Esophagus squamous epithelium (tissue), 5 donors: Measurements from ENCODE around the gene CRTAC1. TPM values are rescaled to one million over a fixed set of nuclear protein-coding genes. Genes with fewer than 3 reads are reported as not detected.

Source experiments
- DNase-seq: peaks from one replicate; lab custom pipeline; 2025; lab: John Stamatoyannopoulos, UW
- H3K27ac ChIP-seq, 4 donors: fragments of 200-600 bp; sonication (generic); one replicate each; pipeline ENCODE4 v1.5.1; 2016 to 2019; ENCODE audit warnings: mild to moderate bottlenecking in 1 of 4
- H3K27me3 ChIP-seq, 4 donors: fragments of 200-600 bp; sonication (generic); 1 replicate in 3 of 4; 2 replicates in 1 of 4; pipeline versions ENCODE4 v1.5.1 to v1.6.0; 2017 to 2021; ENCODE audit warnings: antibody characterized with exemption in 1 of 4
- H3K36me3 ChIP-seq, 3 donors: fragments of 200-600 bp; sonication (generic); one replicate each; pipeline ENCODE4 v1.5.1; 2016 to 2019
- H3K4me1 ChIP-seq, 3 donors: fragments of 200-600 bp; sonication (generic); one replicate each; pipeline ENCODE4 v1.5.1; 2017 to 2019
- H3K4me3 ChIP-seq, 4 donors: fragments of 200-600 bp; sonication (generic); 1 replicate in 3 of 4; 2 replicates in 1 of 4; pipeline ENCODE4 v1.5.1; 2016 to 2019; ENCODE audit warnings: mild to moderate bottlenecking in 2 of 4, moderate library complexity in 1 of 4
- H3K9me3 ChIP-seq, 3 donors: fragments of 200-600 bp; sonication (generic); one replicate each; pipeline ENCODE4 v1.5.1; 2016 to 2019
- POLR2A ChIP-seq, 4 donors: fragments of 450-650 bp; IDR thresholded peaks; one replicate each; pipeline ENCODE4 v1.6.1; 2017; ENCODE audit warnings: antibody characterized with exemption in 4 of 4, mild to moderate bottlenecking in 4 of 4, moderate library complexity in 3 of 4
- WGBS, 2 donors: methylation state at CpG; one replicate each; pipeline ENCODE4 v1.1.5; 2018; 5-methylcytosine and 5-hydroxymethylcytosine counted together
- intact Hi-C: fragments of 100-400 bp; cut with DNase I; formaldehyde crosslinking; loops from one replicate; pipeline ENCODE4 v1.15.0; 2022
- total RNA-seq, 4 donors: library from RNA; depleted of rRNA; stranded (reverse); fragments of >200 nt; gene quantifications; one replicate each; pipeline ENCODE4 v1.1.0, GENCODE V29; 2016
- TF ChIP-seq, protein P1 (sequence below), 6 experiments: fragments of 450-650 bp in 4 of 6; fragments of 200-600 bp in 2 of 6; sonication (generic) in 2 of 6; IDR thresholded peaks; one replicate each; pipeline ENCODE4 v1.5.1; 2016 to 2019; ENCODE audit warnings: antibody characterized with exemption in 6 of 6, mild to moderate bottlenecking in 4 of 6, moderate library complexity in 4 of 6
- donor health status: DM: yes; HTN: yes; CAD: no.

The CRTAC1 gene
- total RNA-seq, 4 donors from 2014 or later, result 0.22 to 10.7 (median 2.5) TPM

DNA sequence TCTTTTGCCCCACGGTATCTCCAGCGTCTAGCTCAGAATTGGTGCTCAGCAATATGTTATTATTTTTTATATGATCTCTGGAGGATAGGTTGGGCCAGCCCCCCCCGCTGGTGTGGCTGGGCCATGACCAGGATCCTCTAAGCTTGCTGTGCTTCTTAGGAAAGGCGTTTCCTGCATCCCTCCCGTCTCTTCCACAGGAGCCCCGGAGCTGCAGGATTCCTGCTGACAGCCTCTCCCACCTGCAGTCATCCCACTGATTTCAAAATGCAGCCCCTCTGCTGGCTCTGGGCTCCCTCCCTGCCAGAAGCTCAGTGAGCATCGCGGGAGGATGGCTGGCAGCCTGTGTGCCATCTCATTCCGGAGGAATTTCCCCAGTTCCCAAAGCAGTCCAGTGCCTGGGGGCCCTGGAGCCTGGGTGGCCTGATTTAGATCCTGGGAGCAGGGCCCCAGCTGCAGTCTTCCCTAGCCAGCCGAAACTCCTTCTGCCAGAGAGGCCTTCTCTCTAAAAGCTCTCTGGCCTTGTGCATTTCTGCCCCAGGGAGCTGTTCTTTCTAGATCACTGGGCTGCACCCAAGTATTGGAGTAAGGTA lies 202.6 kb downstream of the CRTAC1 start:
- Histone ChIP-seq H3K9me3 (no peaks in the 10 kb centered on the region), H3K4me3 (no peak overlapping the region), H3K27ac (no peak overlapping the region), H3K4me1 (peaks cover 0 to 8% (median 0%) of the 10 kb centered on the region in 3 donors), H3K27me3 (peaks cover 0 to 42% (median 0%) of the 10 kb centered on the region in 4 donors), H3K36me3 (no peaks in the 10 kb centered on the region)
- no peak for DNase-seq
- no peak for TF ChIP-seq POLR2A (IDR thresholded peaks at IDR 0.05)
- TF ChIP-seq, protein P1, sequence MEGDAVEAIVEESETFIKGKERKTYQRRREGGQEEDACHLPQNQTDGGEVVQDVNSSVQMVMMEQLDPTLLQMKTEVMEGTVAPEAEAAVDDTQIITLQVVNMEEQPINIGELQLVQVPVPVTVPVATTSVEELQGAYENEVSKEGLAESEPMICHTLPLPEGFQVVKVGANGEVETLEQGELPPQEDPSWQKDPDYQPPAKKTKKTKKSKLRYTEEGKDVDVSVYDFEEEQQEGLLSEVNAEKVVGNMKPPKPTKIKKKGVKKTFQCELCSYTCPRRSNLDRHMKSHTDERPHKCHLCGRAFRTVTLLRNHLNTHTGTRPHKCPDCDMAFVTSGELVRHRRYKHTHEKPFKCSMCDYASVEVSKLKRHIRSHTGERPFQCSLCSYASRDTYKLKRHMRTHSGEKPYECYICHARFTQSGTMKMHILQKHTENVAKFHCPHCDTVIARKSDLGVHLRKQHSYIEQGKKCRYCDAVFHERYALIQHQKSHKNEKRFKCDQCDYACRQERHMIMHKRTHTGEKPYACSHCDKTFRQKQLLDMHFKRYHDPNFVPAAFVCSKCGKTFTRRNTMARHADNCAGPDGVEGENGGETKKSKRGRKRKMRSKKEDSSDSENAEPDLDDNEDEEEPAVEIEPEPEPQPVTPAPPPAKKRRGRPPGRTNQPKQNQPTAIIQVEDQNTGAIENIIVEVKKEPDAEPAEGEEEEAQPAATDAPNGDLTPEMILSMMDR (IDR thresholded peaks at IDR 0.05), result no peak
- intact Hi-C loops, result no loop called here
- 24 to 38% methylated on average over 3 to 6 of the region's 10 CpGs for WGBS, 2 donors

DNA sequence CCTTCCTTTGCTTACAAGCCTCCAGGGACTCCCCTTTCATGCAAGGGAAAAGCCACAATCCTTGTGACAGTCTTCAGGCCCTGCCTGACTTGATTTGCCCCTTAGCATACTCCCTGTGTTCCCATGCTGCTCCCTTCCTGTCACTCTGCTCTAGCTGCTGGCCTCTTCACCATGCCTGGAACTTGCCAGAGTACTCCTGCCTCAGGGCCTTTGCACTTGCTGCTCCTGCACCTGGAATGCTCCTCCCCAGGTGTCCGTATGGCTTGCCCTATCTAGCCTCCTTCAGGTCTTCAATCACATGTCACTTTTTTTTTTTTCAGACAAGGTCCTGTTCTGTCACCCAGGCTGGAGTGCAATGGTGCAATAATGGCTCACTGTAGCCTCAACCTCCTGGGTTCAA lies 203.5 kb downstream of the CRTAC1 start:
- H3K9me3 ChIP-seq, result no peaks in the 10 kb centered on the region
- intact Hi-C loops, result no loop called here
- H3K27ac ChIP-seq, result no peak overlapping the region
- no peak for TF ChIP-seq POLR2A (IDR thresholded peaks at IDR 0.05)
- TF ChIP-seq, protein P1 (IDR thresholded peaks at IDR 0.05), result no peak
- H3K4me3 ChIP-seq, result no peak overlapping the region
- no peak for DNase-seq
- peaks cover 0 to 8% (median 0%) of the 10 kb centered on the region in 3 donors for H3K4me1 ChIP-seq
- H3K36me3 ChIP-seq, result no peaks in the 10 kb centered on the region
- 68 to 79% methylated on average over 1 of the region's 1 CpG for WGBS, 2 donors
- peaks cover 0 to 42% (median 0%) of the 10 kb centered on the region in 4 donors for H3K27me3 ChIP-seq

DNA sequence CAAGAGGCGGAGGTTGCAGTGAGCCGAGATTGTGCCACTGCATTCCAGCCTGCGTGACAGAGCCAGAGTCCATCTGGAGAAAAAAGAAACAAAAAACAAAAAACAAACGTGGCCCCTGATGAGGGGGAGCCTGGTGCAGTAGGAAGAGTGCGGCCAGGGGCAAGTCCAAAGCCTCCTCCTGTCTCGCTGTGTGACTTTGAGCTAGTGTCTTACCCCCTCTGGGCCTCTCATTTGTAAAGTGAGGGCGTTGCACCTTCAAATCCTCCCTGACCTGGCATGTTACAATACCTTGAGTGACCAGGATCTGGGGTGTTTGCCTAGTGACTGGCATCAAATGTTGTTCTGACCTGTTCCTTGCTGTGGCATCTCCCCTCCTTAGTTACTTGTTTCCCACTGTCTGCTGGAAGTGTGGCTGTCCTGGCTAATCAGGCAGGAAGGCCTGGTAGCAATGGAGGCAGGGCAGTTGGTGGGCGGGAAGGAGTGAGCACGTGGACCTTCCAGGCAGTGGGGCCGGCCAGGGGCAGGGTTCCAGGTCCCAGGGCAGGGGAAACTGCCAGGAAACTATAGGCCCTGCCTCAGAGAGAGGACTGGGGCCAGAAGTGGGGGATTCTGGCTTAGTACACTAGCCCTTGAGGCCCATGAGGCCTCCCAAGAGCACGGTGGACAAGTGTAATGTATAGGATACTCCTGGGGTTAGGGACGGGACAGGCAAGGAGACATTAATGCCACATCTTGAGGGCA lies 205.2 kb downstream of the CRTAC1 start:
- Histone ChIP-seq H3K4me3 (no peak overlapping the region), H3K27me3 (peaks cover 0 to 31% (median 0%) of the 10 kb centered on the region in 4 donors), H3K9me3 (no peaks in the 10 kb centered on the region), H3K36me3 (no peaks in the 10 kb centered on the region), H3K4me1 (peaks cover 0 to 4% (median 0%) of the 10 kb centered on the region in 3 donors), H3K27ac (no peak overlapping the region)
- no peak for DNase-seq
- WGBS, 2 donors, result 74 to 82% methylated on average over 11 of the region's 12 CpGs
- intact Hi-C loops, result no loop called here
- no peak for TF ChIP-seq POLR2A (IDR thresholded peaks at IDR 0.05)
- TF ChIP-seq, protein P1 (IDR thresholded peaks at IDR 0.05), result no peak

DNA sequence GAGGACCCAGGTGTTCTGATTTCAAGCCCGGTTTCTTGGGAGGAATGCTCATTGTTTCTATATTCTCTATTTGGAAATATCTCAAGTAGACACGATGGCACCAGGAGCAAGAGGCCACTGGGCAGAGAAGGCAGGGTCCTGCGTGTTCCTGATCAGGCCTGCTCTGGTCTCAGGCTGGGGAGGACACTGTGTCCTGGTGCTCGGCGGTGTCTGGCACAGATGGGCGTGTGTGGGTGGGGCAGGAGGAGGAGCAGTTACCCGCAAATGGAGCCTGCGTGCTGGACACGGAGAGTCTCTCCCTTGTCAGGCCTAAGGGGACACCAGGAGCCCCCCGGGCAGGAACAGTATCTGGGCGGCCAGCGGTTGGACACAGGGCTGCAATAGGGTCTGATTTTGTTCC lies 206.7 kb downstream of the CRTAC1 start:
- intact Hi-C loops, result no loop called here
- no peak for DNase-seq
- H3K36me3 ChIP-seq, result no peaks in the 10 kb centered on the region

More for the DNA sequence above, 206.7 kb downstream of the CRTAC1 start:
- Histone ChIP-seq H3K4me3 (no peak overlapping the region), H3K4me1 (no peaks in the 10 kb centered on the region), H3K9me3 (no peaks in the 10 kb centered on the region), H3K27me3 (peaks cover 0 to 33% (median 0%) of the 10 kb centered on the region in 4 donors), H3K27ac (no peak overlapping the region)
- TF ChIP-seq POLR2A (IDR thresholded peaks at IDR 0.05), result no peak
- TF ChIP-seq, protein P1 (IDR thresholded peaks at IDR 0.05), result no peak
- 82 to 83% methylated on average over 5 to 6 of the region's 12 CpGs for WGBS, 2 donors
